K562 (cell line): ENCODE data around the gene MAB21L4. TPM values are rescaled to one million over a fixed set of nuclear protein-coding genes. Genes with fewer than 3 reads are reported as not detected.

Experiments
- ATAC-seq: fragments of 200-7000 bp; cut with Tn5 transposase; 3 replicates; pipeline ENCODE4 v1.9.1; 2020; ENCODE audit warnings: moderate library complexity
- Bru-seq: library from RNA; stranded (reverse); fragments of 400-500 nt; gene quantifications from one replicate; lab custom pipeline; 2021; lab: Mats Ljungman, UMichigan
- BruChase-seq, 2 experiments: library from RNA; stranded (reverse); fragments of 400-500 nt; gene quantifications; one replicate each; lab custom pipeline; 2021; lab: Mats Ljungman, UMichigan
- BruUV-seq: library from RNA; stranded (reverse); fragments of 400-500 nt; replicated peaks from 2 replicates; lab custom pipeline; 2021; lab: Mats Ljungman, UMichigan
- CTCF ChIA-PET: fragments of 300-600 bp; formaldehyde crosslinking; extraction: SDS; loops from one replicate; lab custom pipeline; 2021; ENCODE audit warnings: low intra/inter-chr PET ratio; lab: Yijun Ruan, JAX
- POLR2A ChIA-PET: fragments of 300-600, 350-650 bp; sonication (Branson Sonifier 250); formaldehyde crosslinking; extraction: SDS; loops from one replicate; lab custom pipeline; 2021; ENCODE audit warnings: antibody characterized with exemption, inconsistent platforms; lab: Yijun Ruan, JAX
- DNase-seq, 4 experiments: peaks; one replicate each; pipeline versions ENCODE4 v3.0.0 to v3.0.0-alpha.2; 2011 to 2018; ENCODE audit warnings: low spot score in 3 of 4, mixed read lengths in 3 of 4; ENCODE audit errors: extremely low read depth in 1 of 4
- FAIRE-seq: peaks from 2 replicates; lab custom pipeline; 2011; peaks lifted over from hg19 to GRCh38; lab: Jason Lieb, UNC
- H2AFZ ChIP-seq: 2 replicates; pipeline ENCODE4 v1.6.0; 2011; ENCODE audit warnings: low read depth, low read length, control low read depth, inconsistent platforms
- H3K27ac ChIP-seq: fragments of 200-600 bp; 3 replicates; pipeline ENCODE4 v1.8.0; 2011; ENCODE audit warnings: low read depth, mild to moderate bottlenecking, control low read depth, inconsistent platforms, low read length, moderate library complexity, mixed read lengths; ENCODE audit errors: extremely low read depth
- H3K27me3 ChIP-seq, 2 experiments: fragments of 300-600 bp in 1 of 2; 2 replicates in 1 of 2; 3 replicates in 1 of 2; pipeline versions ENCODE4 v1.6.0 to v1.8.0; 2011; ENCODE audit warnings: inconsistent platforms in 2 of 2, low read length in 2 of 2, mild to moderate bottlenecking in 1 of 2, mixed read lengths in 1 of 2, moderate library complexity in 1 of 2; ENCODE audit not compliant: control insufficient read depth in 2 of 2, insufficient read depth in 2 of 2
- H3K36me3 ChIP-seq: fragments of 300-600 bp; 3 replicates; pipeline ENCODE4 v1.8.0; 2011; ENCODE audit warnings: mild to moderate bottlenecking, low read length, inconsistent platforms; ENCODE audit not compliant: control insufficient read depth, insufficient read depth
- H3K4me1 ChIP-seq, 2 experiments: fragments of 200-600 bp in 1 of 2; replicated peaks in 1 of 2; 2 replicates in 1 of 2; 3 replicates in 1 of 2; pipeline versions ENCODE4 v1.5.1 to v1.8.0; 2011; ENCODE audit warnings: inconsistent platforms in 2 of 2, low read length in 2 of 2, mild to moderate bottlenecking in 1 of 2, mixed read lengths in 1 of 2, moderate library complexity in 1 of 2; ENCODE audit not compliant: control insufficient read depth in 2 of 2, insufficient read depth in 2 of 2
- H3K4me2 ChIP-seq: 2 replicates; pipeline ENCODE4 v1.6.1; 2011; ENCODE audit warnings: low read length, control low read depth, inconsistent platforms, mixed read lengths; ENCODE audit not compliant: insufficient read depth
- H3K4me3 ChIP-seq: fragments of 200-600 bp; sonication (generic), shearing (Covaris generic); 2 replicates; pipeline ENCODE4 v1.5.1; 2016; ENCODE audit warnings: control low read depth, inconsistent platforms
- H3K79me2 ChIP-seq: fragments of 200-600 bp; 3 replicates; pipeline ENCODE4 v1.8.0; 2011; ENCODE audit warnings: low read length, inconsistent platforms; ENCODE audit not compliant: control insufficient read depth, insufficient read depth
- H3K9ac ChIP-seq, 2 experiments: 2 replicates each; pipeline versions ENCODE4 v1.6.0 to v1.6.1; 2011; ENCODE audit warnings: low read depth in 2 of 2, low read length in 2 of 2, control low read depth in 1 of 2, inconsistent platforms in 1 of 2, mild to moderate bottlenecking in 1 of 2, mixed read lengths in 1 of 2; ENCODE audit not compliant: insufficient read depth in 1 of 2
- H3K9me1 ChIP-seq: one replicate; pipeline ENCODE4 v1.6.0; 2011; ENCODE audit warnings: inconsistent platforms, mild to moderate bottlenecking, low read length, moderate library complexity; ENCODE audit not compliant: control insufficient read depth, insufficient read depth
- H3K9me3 ChIP-seq: replicated peaks from 2 replicates; pipeline ENCODE4 v1.5.1; 2011; ENCODE audit warnings: low read depth, low read length, inconsistent platforms; ENCODE audit not compliant: control insufficient read depth, insufficient read depth
- H4K20me1 ChIP-seq: replicated peaks from 2 replicates; pipeline ENCODE4 v1.6.1; 2011; ENCODE audit warnings: low read length, inconsistent platforms, mixed read lengths; ENCODE audit not compliant: control insufficient read depth, insufficient read depth
- BDP1 ChIP-seq: IDR thresholded peaks from 3 replicates; pipeline ENCODE4 v1.6.1; 2011; ENCODE audit not compliant: insufficient read length, insufficient read depth
- GABPB1 ChIP-seq: sonication (generic); formaldehyde crosslinking; IDR thresholded peaks from 2 replicates; pipeline ENCODE4 v1.8.0; 2022; ENCODE audit warnings: mild to moderate bottlenecking, missing genetic modification reagents
- KDM5B ChIP-seq: fragments of 200-600 bp; sonication (generic); IDR thresholded peaks from 2 replicates; pipeline ENCODE4 v1.6.1; 2012; ENCODE audit warnings: low read depth, mild to moderate bottlenecking, moderate library complexity, low read length, control low read depth, inconsistent platforms; ENCODE audit not compliant: insufficient replicate concordance
- MXI1 ChIP-seq: IDR thresholded peaks from 2 replicates; pipeline ENCODE4 v1.6.1; 2011; ENCODE audit warnings: low read depth, mild to moderate bottlenecking, improper control_type of control experiment, low read length
- NCOA4 ChIP-seq: fragments of 450-650 bp; IDR thresholded peaks from 2 replicates; pipeline ENCODE4 v1.6.1; 2018; ENCODE audit warnings: mild to moderate bottlenecking; ENCODE audit not compliant: partially characterized antibody
- NR2C1 ChIP-seq, 2 experiments: fragments of 450-650 bp; IDR thresholded peaks; 2 replicates each; pipeline ENCODE4 v1.6.1; 2017; ENCODE audit warnings: mild to moderate bottlenecking in 2 of 2, antibody characterized with exemption in 1 of 2, inconsistent platforms in 1 of 2, missing compliant biosample characterization in 1 of 2, missing genetic modification characterization in 1 of 2
- OTX1 ChIP-seq: fragments of 450-650 bp; formaldehyde crosslinking; IDR thresholded peaks from 2 replicates; pipeline ENCODE4 v1.4.0; 2022; ENCODE audit warnings: mild to moderate bottlenecking
- PML ChIP-seq: IDR thresholded peaks from 2 replicates; pipeline ENCODE4 v1.6.1; 2012; ENCODE audit warnings: low read length, inconsistent platforms
- SMARCA4 ChIP-seq: fragments of 450-650 bp; IDR thresholded peaks from 2 replicates; pipeline ENCODE4 v1.6.1; 2016
- SRSF3 ChIP-seq: fragments of 200-400 bp; formaldehyde crosslinking; IDR thresholded peaks from 2 replicates; pipeline ENCODE4 v1.6.1; 2016; ENCODE audit warnings: mild to moderate bottlenecking, low read length, moderate library complexity; ENCODE audit not compliant: insufficient read depth
- WGBS: fragments of 100-300 bp; shearing (Covaris generic); methylation state at CpG from one replicate; pipeline ENCODE4 v1.1.6; 2016; ENCODE audit warnings: low coverage, mixed read lengths; ENCODE audit not compliant: insufficient coverage; ENCODE audit errors: missing lambda C conversion rate; 5-methylcytosine and 5-hydroxymethylcytosine counted together
- in situ Hi-C: fragments of 300-500 bp; cut with MboI; formaldehyde crosslinking; loops from 4 replicates; pipeline ENCODE4 v1.15.0; 2018; ENCODE audit warnings: inconsistent platforms, mixed read lengths
- intact Hi-C: fragments of 100-400 bp; cut with micrococcal nuclease; formaldehyde crosslinking; loops from 2 replicates; pipeline ENCODE4 v1.14.2; 2022
- long read RNA-seq, 3 experiments: library from polyadenylated mRNA in 2 of 3; library from RNA in 1 of 3; unstranded in 2 of 3; stranded (forward) in 1 of 3; transcript quantifications; one replicate each; pipeline ENCODE4 v2.0.0, GENCODE V29; 2019 to 2022
- polyA minus RNA-seq, 3 experiments: library from RNA; depleted of rRNA, polyadenylated mRNA; stranded (reverse); fragments of >200 nt; gene quantifications; 2 replicates each; pipeline ENCODE4 v1.2.3, GENCODE V29; 2011
- polyA plus RNA-seq, 8 experiments: library from polyadenylated mRNA; depleted of rRNA in 4 of 8; stranded (reverse) in 5 of 8; unstranded in 3 of 8; fragments of >200 nt; fragmentation: Nextera tagmentation in 2 of 8; fragmentation: Illumina TruSeq in 1 of 8; extraction: Ambion mirVana in 2 of 8; extraction: Trizol in 1 of 8; gene quantifications; 2 replicates each; pipeline versions ENCODE4 v1.2.1 to v1.2.3, GENCODE V29; 2011 to 2014; ENCODE audit warnings: inconsistent platforms in 1 of 8, missing spikeins in 1 of 8
- total RNA-seq, 7 experiments: library from RNA; depleted of rRNA in 6 of 7; stranded (reverse); fragments of >200 nt in 6 of 7; fragmentation: Illumina TruSeq in 2 of 7; extraction: Trizol in 2 of 7; gene quantifications; 2 replicates each; pipeline versions ENCODE4 v1.2.1 to v1.2.3, GENCODE V29; 2011 to 2021; ENCODE audit warnings: low replicate concordance in 1 of 7
- TF ChIP-seq, protein P1 (sequence below): fragments of 250-450 bp; sonication (Bioruptor Pico); IDR thresholded peaks from 2 replicates; pipeline ENCODE4 v1.9.0; 2021; ENCODE audit warnings: mild to moderate bottlenecking, inconsistent platforms
- TF ChIP-seq, protein P2 (sequence below): sonication (generic); formaldehyde crosslinking; IDR thresholded peaks from 2 replicates; pipeline ENCODE4 v1.8.0; 2023; ENCODE audit warnings: mild to moderate bottlenecking, missing genetic modification reagents

The MAB21L4 gene
- total RNA-seq (2011; cell fraction: chromatin; rRNA removed; ENCODE audit: low replicate concordance) = 0.14 TPM in 1 of 2 replicates, not detected in the other
- not detected in 2 replicates for total RNA-seq (2011; cell fraction: nucleolus; rRNA removed)
- not detected in 2 replicates for total RNA-seq (2011; cell fraction: nucleoplasm; rRNA removed)
- total RNA-seq (2014; rRNA removed) (not detected in 2 replicates), total RNA-seq (2014; rRNA removed; fragmentation: Illumina TruSeq; extraction: Trizol) (not detected in 2 replicates), total RNA-seq (2015; rRNA removed; fragmentation: Illumina TruSeq; extraction: Trizol) (not detected in 2 replicates), total RNA-seq (2021) (not detected in 2 replicates), polyA plus RNA-seq (2011; rRNA removed) (0.05 TPM in 1 of 2 replicates, not detected in the other), polyA plus RNA-seq (2014; fragmentation: Illumina TruSeq; extraction: Trizol) (0.07 TPM in 1 of 2 replicates, not detected in the other), polyA plus RNA-seq (2014; fragmentation: Nextera tagmentation; extraction: Ambion mirVana) (not detected), polyA plus RNA-seq (2014; rRNA removed) (0.03 TPM in 1 of 2 replicates, not detected in the other), polyA minus RNA-seq (2011; rRNA and poly(A)+ RNA removed) (not detected in 2 replicates), Bru-seq, nascent RNA (percentile 9 among the genes with signal in this experiment), BruChase-seq, experiment 1, labeled RNA remaining after a 2-hour chase (percentile 8 among the genes with signal in this experiment), BruChase-seq, experiment 2, labeled RNA remaining after a 6-hour chase (not detected)
- 0.06 TPM in 1 of 2 replicates, not detected in the other for polyA plus RNA-seq (2011; cell fraction: cytosol; rRNA removed)
- polyA plus RNA-seq (2011; cell fraction: nucleus; rRNA removed) = 0.06 TPM in 2 replicates
- polyA plus RNA-seq (2012) = 0.05 and 0.24 TPM in 2 replicates
- not detected in 2 replicates for polyA minus RNA-seq (2011; cell fraction: cytosol; rRNA and poly(A)+ RNA removed)
- polyA minus RNA-seq (2011; cell fraction: nucleus; rRNA and poly(A)+ RNA removed) = not detected in 2 replicates
- long read RNA-seq, experiment 1 = 0 reads
- long read RNA-seq, experiment 2 = 0 reads
- long read RNA-seq, experiment 3 = 0 reads

- H3K9ac ChIP-seq = no peak within 1 kb of the TSS
- H2AFZ ChIP-seq = no peak within 1 kb of the TSS
- no TSS peak for BruUV-seq
- H3K27ac ChIP-seq = no peak within 1 kb of the TSS
- ATAC-seq = no peak
- peaks cover 0 to 7% of the 10 kb centered on the region in 2 experiments; a peak in 2 of 5 replicates for H3K4me1 ChIP-seq
- no peak for FAIRE-seq
- in situ Hi-C loops = no loop called here
- ChIA-PET POLR2A (interaction anchor here (0.6 kb wide), 1 partner anchor 31 kb away, joined by 3 read pairs; no protein-coding TSS in a partner anchor), CTCF (no interaction called here)
- no peaks in the 10 kb centered on the region for H3K79me2 ChIP-seq
- no peaks in the 10 kb centered on the region for H3K36me3 ChIP-seq
- WGBS = 0% methylated on average over 10 of the region's 24 CpGs
- intact Hi-C loops = no loop called here
- H3K4me3 ChIP-seq = no peak within 1 kb of the TSS
- no peak within 1 kb of the TSS for H3K4me2 ChIP-seq
- H3K27me3 ChIP-seq = peaks cover 0 to 35% of the 10 kb centered on the region in 2 experiments; a peak in 3 of 5 replicates
- no peaks in the 10 kb centered on the region for H3K9me1 ChIP-seq
- H4K20me1 ChIP-seq = 0 out of 2 replicates have a peak, but pooled peaks cover 7% of the 10 kb centered on the region
- no peaks in the 10 kb centered on the region for H3K9me3 ChIP-seq
- no peak for DNase-seq
- TF ChIP-seq PML (no peak), GABPB1 (CRISPR knock-in tag) (no peak), BDP1 (no peak), MXI1 (no peak), SRSF3 (no peak), NCOA4 (no peak), KDM5B (no peak), SMARCA4 (no peak), NR2C1 (IDR thresholded peaks at IDR 0.05) (no peak), NR2C1 (tag; IDR thresholded peaks at IDR 0.05) (no peak), OTX1 (no peak)
- TF ChIP-seq, protein P1, sequence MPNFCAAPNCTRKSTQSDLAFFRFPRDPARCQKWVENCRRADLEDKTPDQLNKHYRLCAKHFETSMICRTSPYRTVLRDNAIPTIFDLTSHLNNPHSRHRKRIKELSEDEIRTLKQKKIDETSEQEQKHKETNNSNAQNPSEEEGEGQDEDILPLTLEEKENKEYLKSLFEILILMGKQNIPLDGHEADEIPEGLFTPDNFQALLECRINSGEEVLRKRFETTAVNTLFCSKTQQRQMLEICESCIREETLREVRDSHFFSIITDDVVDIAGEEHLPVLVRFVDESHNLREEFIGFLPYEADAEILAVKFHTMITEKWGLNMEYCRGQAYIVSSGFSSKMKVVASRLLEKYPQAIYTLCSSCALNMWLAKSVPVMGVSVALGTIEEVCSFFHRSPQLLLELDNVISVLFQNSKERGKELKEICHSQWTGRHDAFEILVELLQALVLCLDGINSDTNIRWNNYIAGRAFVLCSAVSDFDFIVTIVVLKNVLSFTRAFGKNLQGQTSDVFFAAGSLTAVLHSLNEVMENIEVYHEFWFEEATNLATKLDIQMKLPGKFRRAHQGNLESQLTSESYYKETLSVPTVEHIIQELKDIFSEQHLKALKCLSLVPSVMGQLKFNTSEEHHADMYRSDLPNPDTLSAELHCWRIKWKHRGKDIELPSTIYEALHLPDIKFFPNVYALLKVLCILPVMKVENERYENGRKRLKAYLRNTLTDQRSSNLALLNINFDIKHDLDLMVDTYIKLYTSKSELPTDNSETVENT (CRISPR knock-in tag) = no peak
- TF ChIP-seq, protein P2, sequence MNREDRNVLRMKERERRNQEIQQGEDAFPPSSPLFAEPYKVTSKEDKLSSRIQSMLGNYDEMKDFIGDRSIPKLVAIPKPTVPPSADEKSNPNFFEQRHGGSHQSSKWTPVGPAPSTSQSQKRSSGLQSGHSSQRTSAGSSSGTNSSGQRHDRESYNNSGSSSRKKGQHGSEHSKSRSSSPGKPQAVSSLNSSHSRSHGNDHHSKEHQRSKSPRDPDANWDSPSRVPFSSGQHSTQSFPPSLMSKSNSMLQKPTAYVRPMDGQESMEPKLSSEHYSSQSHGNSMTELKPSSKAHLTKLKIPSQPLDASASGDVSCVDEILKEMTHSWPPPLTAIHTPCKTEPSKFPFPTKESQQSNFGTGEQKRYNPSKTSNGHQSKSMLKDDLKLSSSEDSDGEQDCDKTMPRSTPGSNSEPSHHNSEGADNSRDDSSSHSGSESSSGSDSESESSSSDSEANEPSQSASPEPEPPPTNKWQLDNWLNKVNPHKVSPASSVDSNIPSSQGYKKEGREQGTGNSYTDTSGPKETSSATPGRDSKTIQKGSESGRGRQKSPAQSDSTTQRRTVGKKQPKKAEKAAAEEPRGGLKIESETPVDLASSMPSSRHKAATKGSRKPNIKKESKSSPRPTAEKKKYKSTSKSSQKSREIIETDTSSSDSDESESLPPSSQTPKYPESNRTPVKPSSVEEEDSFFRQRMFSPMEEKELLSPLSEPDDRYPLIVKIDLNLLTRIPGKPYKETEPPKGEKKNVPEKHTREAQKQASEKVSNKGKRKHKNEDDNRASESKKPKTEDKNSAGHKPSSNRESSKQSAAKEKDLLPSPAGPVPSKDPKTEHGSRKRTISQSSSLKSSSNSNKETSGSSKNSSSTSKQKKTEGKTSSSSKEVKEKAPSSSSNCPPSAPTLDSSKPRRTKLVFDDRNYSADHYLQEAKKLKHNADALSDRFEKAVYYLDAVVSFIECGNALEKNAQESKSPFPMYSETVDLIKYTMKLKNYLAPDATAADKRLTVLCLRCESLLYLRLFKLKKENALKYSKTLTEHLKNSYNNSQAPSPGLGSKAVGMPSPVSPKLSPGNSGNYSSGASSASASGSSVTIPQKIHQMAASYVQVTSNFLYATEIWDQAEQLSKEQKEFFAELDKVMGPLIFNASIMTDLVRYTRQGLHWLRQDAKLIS (CRISPR knock-in tag) = no peak
Measured at GRCh38 chr2:240895656-240896388, at the start of gene MAB21L4. MAB21L4 (minus strand) TSS chr2:240896156; CDS start chr2:240895997, 159 bp downstream.
